PC-9 (cell line): ENCODE results near the gene CIAPIN1. TPM values are rescaled to one million over a fixed set of nuclear protein-coding genes. Genes with fewer than 3 reads are reported as not detected.

Experiments used
- BruUV-seq: library from RNA; stranded (reverse); fragments of 400-500 nt; replicated peaks from 2 replicates; lab custom pipeline; 2021; lab: Mats Ljungman, UMichigan
- CTCF ChIA-PET: fragments of 300-600 bp; sonication (Branson Sonifier 250); formaldehyde crosslinking; loops from one replicate; lab custom pipeline; 2022; ENCODE audit warnings: antibody characterized with exemption; lab: Charles Lee
- POLR2A ChIA-PET: fragments of 300-600 bp; sonication (Branson Sonifier 250); formaldehyde crosslinking; loops from one replicate; lab custom pipeline; 2022; ENCODE audit warnings: antibody characterized with exemption; ENCODE audit not compliant: unreplicated experiment; lab: Charles Lee
- DNase-seq, 2 experiments: peaks; one replicate each; pipeline versions ENCODE4 v3.0.0 to v3.0.0-alpha.2; 2015 to 2022; ENCODE audit warnings: mixed read lengths in 1 of 2
- H2AFZ ChIP-seq: fragments of 200-600 bp; sonication (generic); 2 replicates; pipeline ENCODE4 v1.8.1; 2017; ENCODE audit warnings: antibody characterized with exemption
- H3F3A ChIP-seq: fragments of 200-600 bp; sonication (generic); 2 replicates; pipeline ENCODE4 v1.8.1; 2017; ENCODE audit warnings: antibody characterized with exemption, mild to moderate bottlenecking, low read depth; ENCODE audit not compliant: insufficient read depth
- H3K27ac ChIP-seq: fragments of 200-600 bp; sonication (generic); 2 replicates; pipeline ENCODE4 v1.6.1; 2016; ENCODE audit warnings: mixed run types
- H3K27me3 ChIP-seq: fragments of 200-600 bp; sonication (generic); 2 replicates; pipeline ENCODE4 v1.6.1; 2016; ENCODE audit warnings: low read depth, mixed run types; ENCODE audit not compliant: insufficient read depth
- H3K36me3 ChIP-seq: fragments of 200-600 bp; sonication (generic); 2 replicates; pipeline ENCODE4 v1.6.1; 2016; ENCODE audit warnings: low read depth, mixed run types
- H3K4me1 ChIP-seq: fragments of 200-600 bp; sonication (generic); replicated peaks from 2 replicates; pipeline ENCODE4 v1.6.1; 2016; ENCODE audit warnings: mixed run types; ENCODE audit not compliant: insufficient read depth
- H3K4me2 ChIP-seq: fragments of 200-600 bp; sonication (generic); 2 replicates; pipeline ENCODE4 v1.6.1; 2017; ENCODE audit warnings: mixed run types
- H3K4me3 ChIP-seq: fragments of 200-600 bp; sonication (generic); 2 replicates; pipeline ENCODE4 v1.6.1; 2016; ENCODE audit warnings: mixed run types
- H3K79me2 ChIP-seq: fragments of 200-600 bp; sonication (generic); 2 replicates; pipeline ENCODE4 v1.6.1; 2017; ENCODE audit warnings: low read depth, mixed run types
- H3K9me2 ChIP-seq: fragments of 200-600 bp; sonication (generic); 2 replicates; pipeline ENCODE4 v1.8.1; 2017; ENCODE audit warnings: mild to moderate bottlenecking; ENCODE audit not compliant: insufficient read depth
- H3K9me3 ChIP-seq: fragments of 200-600 bp; sonication (generic); 2 replicates; pipeline ENCODE4 v1.8.1; 2016; ENCODE audit warnings: low read depth; ENCODE audit not compliant: insufficient read depth
- H4K20me1 ChIP-seq: fragments of 200-600 bp; sonication (generic); 2 replicates; pipeline ENCODE4 v1.8.1; 2017; ENCODE audit not compliant: insufficient read depth
- CTCF ChIP-seq: fragments of 200-600 bp; sonication (generic); conservative IDR thresholded peaks from 2 replicates; pipeline ENCODE4 v1.6.1; 2017; ENCODE audit warnings: mixed run types, antibody characterized with exemption, mild to moderate bottlenecking, moderate library complexity
- EZH2 ChIP-seq: fragments of 200-600 bp; sonication (generic); IDR thresholded peaks from 2 replicates; pipeline ENCODE4 v1.8.0; 2017; ENCODE audit warnings: antibody characterized with exemption, low read depth
- intact Hi-C: fragments of 100-400 bp; cut with micrococcal nuclease; formaldehyde crosslinking; loops from one replicate; pipeline ENCODE4 v1.10.0; 2022; ENCODE audit not compliant: unreplicated experiment
- total RNA-seq: library from RNA; stranded (reverse); gene quantifications from 2 replicates; pipeline ENCODE4 v1.2.3, GENCODE V29; 2021

Gene CIAPIN1
- total RNA-seq, 1 experiment from 2014 or later = 51.4 TPM

- DNase-seq = no peak
- H3K27ac ChIP-seq = no peak overlapping the region
- H4K20me1 ChIP-seq = no peaks in the 10 kb centered on the region
- intact Hi-C loops = no loop called here
- BruUV-seq = no TSS peak
- ChIA-PET POLR2A (no interaction called here), CTCF (no interaction called here)
- H3K4me2 ChIP-seq = no peak overlapping the region
- H2AFZ ChIP-seq = no peak overlapping the region
- H3F3A ChIP-seq = peaks cover 50% of the 10 kb centered on the region
- H3K9me2 ChIP-seq = no peaks in the 10 kb centered on the region
- no peaks in the 10 kb centered on the region for H3K36me3 ChIP-seq
- TF ChIP-seq EZH2 (no peak), CTCF (no peak)
- no peak overlapping the region for H3K4me3 ChIP-seq
- H3K27me3 ChIP-seq = no peaks in the 10 kb centered on the region
- H3K4me1 ChIP-seq = peaks cover 54% of the 10 kb centered on the region
- H3K9me3 ChIP-seq = no peaks in the 10 kb centered on the region
- H3K79me2 ChIP-seq = no peaks in the 10 kb centered on the region
Measured at GRCh38 chr16:57390636-57391295, 56.4 kb downstream of the CIAPIN1 start.

GRCh38 chr16:57389087-57389468, 58.1 kb downstream of the CIAPIN1 start:
- TF ChIP-seq CTCF = no peak
- TF ChIP-seq EZH2 = no peak
- H3K4me1 ChIP-seq = peaks cover 49% of the 10 kb centered on the region
- no TSS peak for BruUV-seq
- H4K20me1 ChIP-seq = no peaks in the 10 kb centered on the region
- H3K27me3 ChIP-seq = no peaks in the 10 kb centered on the region
- H3F3A ChIP-seq = peaks cover 41% of the 10 kb centered on the region
- H3K27ac ChIP-seq = no peak overlapping the region
- H3K4me2 ChIP-seq = no peak overlapping the region
- H3K4me3 ChIP-seq = no peak overlapping the region
- H2AFZ ChIP-seq = no peak overlapping the region
- no peaks in the 10 kb centered on the region for H3K79me2 ChIP-seq
- H3K9me3 ChIP-seq = no peaks in the 10 kb centered on the region
- no peaks in the 10 kb centered on the region for H3K9me2 ChIP-seq
- CTCF ChIA-PET = no interaction called here
- DNase-seq = no peak
- intact Hi-C loops = no loop called here
- POLR2A ChIA-PET = no interaction called here
- no peaks in the 10 kb centered on the region for H3K36me3 ChIP-seq

GRCh38 chr16:57388359-57389086, 58.7 kb downstream of the CIAPIN1 start:
- Histone ChIP-seq H4K20me1 (no peaks in the 10 kb centered on the region), H3K9me2 (no peaks in the 10 kb centered on the region), H3F3A (peaks cover 35% of the 10 kb centered on the region), H3K36me3 (no peaks in the 10 kb centered on the region), H3K4me2 (peak overlapping the region; percentile 79), H2AFZ (peak overlapping the region; percentile 40; the same call in 1 of the 2 replicates), H3K9me3 (no peaks in the 10 kb centered on the region), H3K79me2 (no peaks in the 10 kb centered on the region), H3K4me3 (no peak overlapping the region), H3K27ac (peak overlapping the region; percentile 50; the same call in 1 of the 2 replicates), H3K4me1 (peaks cover 49% of the 10 kb centered on the region), H3K27me3 (no peaks in the 10 kb centered on the region)
- intact Hi-C loops = loop anchor here (1.0 kb wide), 1 partner anchor 9 kb away; no protein-coding TSS in a partner anchor
- TF ChIP-seq CTCF (no peak), EZH2 (no peak)
- ChIA-PET CTCF (no interaction called here), POLR2A (interaction anchor here (0.6 kb wide), 1 partner anchor 573 kb away, joined by 5 read pairs; no protein-coding TSS in a partner anchor)
- BruUV-seq = no TSS peak
- DNase-seq = peak; percentile 37 to 79
